Keratinocyte (primary cell): ENCODE results near the gene MAGOHB. TPM values are rescaled to one million over a fixed set of nuclear protein-coding genes. Genes with fewer than 3 reads are reported as not detected.

Source experiments
- DNase-seq: peaks from one replicate; pipeline ENCODE4 v3.0.0-alpha.2; 2011; ENCODE audit warnings: low read depth, missing footprints, low spot score
- FAIRE-seq: peaks from 2 replicates; lab custom pipeline; 2011; peaks lifted over from hg19 to GRCh38; lab: Jason Lieb, UNC
- H2AFZ ChIP-seq: 2 replicates; pipeline ENCODE4 v1.6.0; 2012; ENCODE audit warnings: low read length, control low read depth, inconsistent platforms; ENCODE audit not compliant: control insufficient read depth
- H3K27ac ChIP-seq: 2 replicates; pipeline ENCODE4 v1.5.1; 2011; ENCODE audit warnings: low read length; ENCODE audit not compliant: control insufficient read depth, insufficient read depth
- H3K27me3 ChIP-seq: 3 replicates; pipeline ENCODE4 v1.6.0; 2011; ENCODE audit warnings: low read length; ENCODE audit not compliant: control insufficient read depth, insufficient read depth; ENCODE audit errors: extremely low read depth
- H3K36me3 ChIP-seq, 2 experiments: 2 replicates in 1 of 2; 3 replicates in 1 of 2; pipeline ENCODE4 v1.5.1; 2011; ENCODE audit warnings: low read length in 2 of 2, mild to moderate bottlenecking in 1 of 2; ENCODE audit not compliant: control insufficient read depth in 2 of 2, insufficient read depth in 2 of 2; ENCODE audit errors: extremely low read depth in 1 of 2
- H3K4me1 ChIP-seq: 3 replicates; pipeline ENCODE4 v1.5.1; 2011; ENCODE audit warnings: low read length; ENCODE audit not compliant: control insufficient read depth, insufficient read depth; ENCODE audit errors: extremely low read depth
- H3K4me2 ChIP-seq: 3 replicates; pipeline ENCODE4 v1.6.0; 2011; ENCODE audit warnings: low read depth, low read length; ENCODE audit not compliant: control insufficient read depth, insufficient read depth; ENCODE audit errors: extremely low read depth
- H3K4me3 ChIP-seq, 3 experiments: fragments of 200-600 bp in 1 of 3; sonication (generic) in 1 of 3; 2 replicates in 2 of 3; 3 replicates in 1 of 3; pipeline ENCODE4 v1.5.1; 2011 to 2016; ENCODE audit warnings: low read length in 3 of 3, mild to moderate bottlenecking in 3 of 3, control low read depth in 2 of 3, inconsistent platforms in 1 of 3, low read depth in 1 of 3, mixed read lengths in 1 of 3, mixed run types in 1 of 3, moderate library complexity in 1 of 3; ENCODE audit not compliant: control insufficient read depth in 2 of 3, insufficient read depth in 2 of 3; ENCODE audit errors: extremely low read depth in 1 of 3
- H3K79me2 ChIP-seq: 2 replicates; pipeline ENCODE4 v1.6.0; 2012; ENCODE audit warnings: low read length; ENCODE audit not compliant: control insufficient read depth, insufficient read depth
- H3K9ac ChIP-seq: 3 replicates; pipeline ENCODE4 v1.6.0; 2011; ENCODE audit warnings: low read length; ENCODE audit not compliant: control insufficient read depth, insufficient read depth; ENCODE audit errors: extremely low read depth
- H3K9me1 ChIP-seq: 3 replicates; pipeline ENCODE4 v1.6.0; 2011; ENCODE audit warnings: low read length; ENCODE audit not compliant: control insufficient read depth, insufficient read depth; ENCODE audit errors: extremely low read depth
- H3K9me3 ChIP-seq: 2 replicates; pipeline ENCODE4 v1.5.1; 2012; ENCODE audit warnings: low read depth, low read length; ENCODE audit not compliant: control insufficient read depth
- H4K20me1 ChIP-seq: 3 replicates; pipeline ENCODE4 v1.6.0; 2011; ENCODE audit warnings: low read length; ENCODE audit not compliant: control insufficient read depth, insufficient read depth; ENCODE audit errors: extremely low read depth
- CTCF ChIP-seq, 3 experiments: IDR thresholded peaks in 1 of 3; conservative IDR thresholded peaks in 1 of 3; optimal IDR thresholded peaks in 1 of 3; 2 replicates in 2 of 3; 3 replicates in 1 of 3; pipeline versions ENCODE3 to v1.5.1; 2011; ENCODE audit warnings: low read length in 3 of 3, mild to moderate bottlenecking in 3 of 3, moderate library complexity in 2 of 3, control low read depth in 1 of 3, inconsistent platforms in 1 of 3; ENCODE audit not compliant: insufficient read depth in 2 of 3; ENCODE audit errors: extremely low read depth in 1 of 3
- EZH2 ChIP-seq: IDR thresholded peaks from one replicate; pipeline ENCODE4 v1.6.1; 2012; ENCODE audit warnings: inconsistent platforms, mild to moderate bottlenecking, low read length, moderate library complexity
- dilution Hi-C: fragments of 300-500 bp; cut with MboI; formaldehyde crosslinking; loops from one replicate; pipeline ENCODE4 v1.7.0; 2020; ENCODE audit warnings: low sequenced_read_pairs; ENCODE audit not compliant: extremely low pct_ligation_motif_present
- polyA plus RNA-seq, 5 experiments: library from polyadenylated mRNA; depleted of rRNA in 3 of 5; stranded (reverse) in 3 of 5; stranded (forward) in 1 of 5; unstranded in 1 of 5; fragments of >200 nt; gene quantifications; 1 replicate in 1 of 5; 2 replicates in 3 of 5; 3 replicates in 1 of 5; pipeline versions ENCODE4 v1.2.1 to v1.2.3, GENCODE V29; 2011 to 2012; ENCODE audit warnings: missing spikeins in 2 of 5, low read depth in 1 of 5, low replicate concordance in 1 of 5

The MAGOHB gene
- polyA plus RNA-seq, 1 donor (not counting 4 experiments of a cell fraction or from before 2014, with no cell fraction given), result 34.2 TPM

DNA sequence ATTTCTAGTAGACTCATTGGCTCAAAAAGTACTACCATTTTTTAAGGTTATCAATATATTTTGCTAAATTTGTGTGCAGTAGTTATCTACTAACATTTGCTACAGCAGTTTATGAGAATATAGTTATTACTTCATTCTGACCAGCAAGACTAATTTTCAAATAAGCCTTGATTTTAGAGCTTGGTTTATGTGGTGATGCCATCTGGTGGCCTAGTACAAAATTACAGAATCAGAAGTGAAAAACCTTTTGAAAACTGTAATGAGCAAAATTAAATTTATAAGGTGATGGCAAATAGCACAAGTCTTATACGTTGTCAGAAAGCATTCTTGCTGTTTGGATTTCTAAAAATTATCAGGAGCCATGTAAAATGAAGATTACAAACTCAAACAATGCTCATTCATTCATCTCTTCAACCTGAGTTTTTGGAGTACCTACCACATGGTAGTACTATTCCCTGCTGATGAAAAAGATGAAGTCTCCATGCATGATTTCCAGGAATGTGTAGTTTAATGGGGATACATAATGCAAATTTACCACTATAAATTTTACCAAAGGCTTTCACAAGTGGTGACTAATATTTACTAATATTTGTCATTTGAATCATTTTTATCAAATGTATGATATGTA is 51.0 kb downstream of the MAGOHB start:
- Histone ChIP-seq H3K9me1 (no peaks in the 10 kb centered on the region), H3K36me3 (no peaks in the 10 kb centered on the region), H3K79me2 (no peaks in the 10 kb centered on the region), H3K9ac (no peak overlapping the region), H3K4me2 (no peak overlapping the region), H3K4me1 (no peaks in the 10 kb centered on the region), H4K20me1 (no peaks in the 10 kb centered on the region), H3K4me3 (no peak overlapping the region), H3K27me3 (no peaks in the 10 kb centered on the region), H3K9me3 (no peaks in the 10 kb centered on the region), H3K27ac (no peak overlapping the region), H2AFZ (no peak overlapping the region)
- DNase-seq, result no peak
- TF ChIP-seq EZH2 (no peak), CTCF (optimal IDR thresholded peaks at IDR 0.05 in 1 of 3, IDR thresholded peaks at IDR 0.05 in 1 of 3, conservative IDR thresholded peaks at IDR 0.05 in 1 of 3; ENCODE audit: extremely low read depth in 1 of 3, insufficient read depth in 2 of 3, low read length in 3 of 3) (peak in 2 of 3 experiments; percentile 24 to 42)
- dilution Hi-C loops, result no loop called here
- peak; percentile 74 for FAIRE-seq

DNA sequence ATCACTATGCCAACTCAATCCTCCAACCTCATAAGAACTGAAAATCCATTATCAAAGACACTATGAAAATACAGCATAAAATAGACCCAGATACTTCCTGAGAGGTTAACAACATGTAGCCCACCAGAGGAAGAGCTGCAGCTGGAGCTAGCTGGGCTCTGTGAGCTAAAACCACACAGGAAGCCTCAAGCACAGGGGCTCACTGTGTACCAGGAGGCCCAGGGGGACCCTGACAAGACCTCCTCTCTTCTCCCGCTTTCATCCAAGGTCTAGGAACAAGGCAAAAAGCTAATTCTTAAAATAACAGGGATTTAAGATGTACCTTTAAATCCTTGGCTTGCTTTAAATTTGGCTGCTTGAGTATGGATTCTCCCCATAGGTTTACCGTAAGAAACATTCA is 54.2 kb downstream of the MAGOHB start:
- Histone ChIP-seq H3K27ac (no peak overlapping the region), H3K4me3 (no peak overlapping the region), H3K4me2 (no peak overlapping the region), H2AFZ (no peak overlapping the region), H3K4me1 (no peaks in the 10 kb centered on the region), H3K27me3 (no peaks in the 10 kb centered on the region), H3K9me1 (no peaks in the 10 kb centered on the region), H3K9ac (no peak overlapping the region), H3K9me3 (no peaks in the 10 kb centered on the region), H3K79me2 (no peaks in the 10 kb centered on the region), H3K36me3 (no peaks in the 10 kb centered on the region), H4K20me1 (no peaks in the 10 kb centered on the region)
- FAIRE-seq (no peak), DNase-seq (no peak)
- dilution Hi-C loops, result no loop called here
- TF ChIP-seq EZH2 (no peak), CTCF (optimal IDR thresholded peaks at IDR 0.05 in 1 of 3, IDR thresholded peaks at IDR 0.05 in 1 of 3, conservative IDR thresholded peaks at IDR 0.05 in 1 of 3; ENCODE audit: extremely low read depth in 1 of 3, insufficient read depth in 2 of 3, low read length in 3 of 3) (no peak)
